Mammary epithelial cell (primary cell): Measurements from ENCODE around the gene RNU6-9.

ENCODE experiments used
- EZH2 ChIP-seq: IDR thresholded peaks from 2 replicates; pipeline ENCODE4 v1.6.1; 2012; ENCODE audit warnings: low read length, inconsistent platforms, borderline replicate concordance
- TF ChIP-seq, protein P1 (sequence below), 2 donors: IDR thresholded peaks in 1 of 2; conservative IDR thresholded peaks in 1 of 2; 2 replicates each; pipeline ENCODE4 v1.5.1; 2011 to 2012; ENCODE audit warnings: inconsistent platforms in 2 of 2, low read length in 2 of 2, mild to moderate bottlenecking in 2 of 2, control low read depth in 1 of 2, low read depth in 1 of 2; ENCODE audit not compliant: insufficient read depth in 1 of 2; ENCODE audit errors: extremely low read depth in 1 of 2

DNA sequence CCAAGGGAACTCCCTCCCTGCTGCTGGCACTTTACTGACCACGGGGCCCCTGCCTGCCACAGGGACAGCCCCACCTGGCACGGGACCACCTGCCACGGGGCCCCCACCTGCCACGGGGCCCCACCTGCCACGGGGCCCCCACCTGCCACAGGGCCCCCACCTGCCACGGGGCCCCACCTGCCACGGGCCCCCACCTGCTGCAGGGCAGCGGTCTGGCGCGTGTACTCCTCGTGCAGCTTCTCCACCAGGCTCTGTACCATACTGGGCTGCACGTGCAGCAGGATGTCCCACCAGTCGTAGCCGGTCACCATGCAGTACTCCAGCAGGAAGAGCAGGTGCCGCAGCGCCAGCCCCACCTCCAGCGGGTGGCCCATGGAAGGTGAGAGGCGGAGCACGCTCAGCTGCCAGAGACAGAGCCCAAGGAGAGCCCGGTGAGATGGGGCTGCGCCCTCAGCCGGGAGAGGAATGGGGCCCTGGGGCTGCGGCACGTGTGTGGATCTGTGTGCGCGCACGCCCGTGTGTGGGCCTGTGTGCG, 16.4 kb upstream of the RNU6-9 start:
- no peak for TF ChIP-seq EZH2
- TF ChIP-seq, protein P1, sequence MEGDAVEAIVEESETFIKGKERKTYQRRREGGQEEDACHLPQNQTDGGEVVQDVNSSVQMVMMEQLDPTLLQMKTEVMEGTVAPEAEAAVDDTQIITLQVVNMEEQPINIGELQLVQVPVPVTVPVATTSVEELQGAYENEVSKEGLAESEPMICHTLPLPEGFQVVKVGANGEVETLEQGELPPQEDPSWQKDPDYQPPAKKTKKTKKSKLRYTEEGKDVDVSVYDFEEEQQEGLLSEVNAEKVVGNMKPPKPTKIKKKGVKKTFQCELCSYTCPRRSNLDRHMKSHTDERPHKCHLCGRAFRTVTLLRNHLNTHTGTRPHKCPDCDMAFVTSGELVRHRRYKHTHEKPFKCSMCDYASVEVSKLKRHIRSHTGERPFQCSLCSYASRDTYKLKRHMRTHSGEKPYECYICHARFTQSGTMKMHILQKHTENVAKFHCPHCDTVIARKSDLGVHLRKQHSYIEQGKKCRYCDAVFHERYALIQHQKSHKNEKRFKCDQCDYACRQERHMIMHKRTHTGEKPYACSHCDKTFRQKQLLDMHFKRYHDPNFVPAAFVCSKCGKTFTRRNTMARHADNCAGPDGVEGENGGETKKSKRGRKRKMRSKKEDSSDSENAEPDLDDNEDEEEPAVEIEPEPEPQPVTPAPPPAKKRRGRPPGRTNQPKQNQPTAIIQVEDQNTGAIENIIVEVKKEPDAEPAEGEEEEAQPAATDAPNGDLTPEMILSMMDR (conservative IDR thresholded peaks at IDR 0.05 in 1 of 2, IDR thresholded peaks at IDR 0.05 in 1 of 2; ENCODE audit: extremely low read depth in 1 of 2, insufficient read depth in 1 of 2, low read depth in 1 of 2, low read length in 2 of 2), result no peak
